Ovary (tissue), 9 donors: Measurements from ENCODE around the gene TEFM. TPM values are rescaled to one million over a fixed set of nuclear protein-coding genes. Genes with fewer than 3 reads are reported as not detected.

Source experiments
- DNase-seq, 5 donors: peaks; one replicate each; pipeline ENCODE4 v3.0.0-alpha.2; 2019 to 2020
- H3K27ac ChIP-seq, 2 donors: fragments of 200-600 bp; one replicate each; pipeline versions ENCODE4 v1.5.1 to v1.8.0; 2019 to 2022
- H3K27me3 ChIP-seq: fragments of 200-600 bp; one replicate; pipeline ENCODE4 v1.8.0; 2022
- H3K36me3 ChIP-seq: fragments of 200-600 bp; sonication (generic); one replicate; pipeline ENCODE4 v1.5.1; 2019
- H3K4me1 ChIP-seq: one replicate; pipeline ENCODE4 v1.8.1; 2013; ENCODE audit warnings: mild to moderate bottlenecking, moderate library complexity; ENCODE audit not compliant: insufficient read depth
- H3K4me3 ChIP-seq: fragments of 200-600 bp; sonication (generic); one replicate; pipeline ENCODE4 v1.5.1; 2017
- H3K9me3 ChIP-seq, 2 donors: fragments of 200-600 bp in 1 of 2; sonication (generic) in 1 of 2; one replicate each; pipeline versions ENCODE4 v1.5.1 to v1.8.1; 2013 to 2019; ENCODE audit warnings: mild to moderate bottlenecking in 1 of 2, moderate library complexity in 1 of 2
- CTCF ChIP-seq, 3 donors: fragments of 450-650 bp in 2 of 3; fragments of 200-600 bp in 1 of 3; IDR thresholded peaks; one replicate each; pipeline versions ENCODE4 v1.5.1 to v1.8.0; 2016 to 2022; ENCODE audit warnings: antibody characterized with exemption in 3 of 3, mild to moderate bottlenecking in 1 of 3
- EP300 ChIP-seq: sonication (generic); formaldehyde crosslinking; IDR thresholded peaks from one replicate; pipeline ENCODE4 v1.6.1; 2017; ENCODE audit warnings: antibody characterized with exemption
- POLR2A ChIP-seq: fragments of 450-650 bp; IDR thresholded peaks from one replicate; pipeline ENCODE4 v1.6.1; 2017; ENCODE audit warnings: antibody characterized with exemption, mild to moderate bottlenecking, moderate library complexity
- WGBS, 3 donors: extraction: QIAGEN DNeasy Blood & Tissue Kit in 1 of 3; methylation state at CpG; one replicate each; pipeline versions ENCODE4 v1.1.5 to v1.1.7; 2013 to 2017; 5-methylcytosine and 5-hydroxymethylcytosine counted together
- intact Hi-C, 4 donors: fragments of 100-400 bp; cut with DNase I; formaldehyde crosslinking; loops; one replicate each; pipeline versions ENCODE4 v1.11.0 to v1.15.1; 2022 to 2023
- polyA plus RNA-seq, 2 donors: library from polyadenylated mRNA; stranded (reverse); fragments of 200-250 nt in 1 of 2; fragments of 350-450 nt in 1 of 2; fragmentation: Illumina TruSeq in 1 of 2; extraction: RNeasy Lipid Tissue Mini Kit (QIAGEN cat#74804) in 1 of 2; gene quantifications; one replicate each; pipeline ENCODE4 v1.2.3, GENCODE V29; 2013 to 2014
- total RNA-seq, 7 donors: library from RNA; depleted of rRNA in 2 of 7; stranded (reverse); fragments of >200 nt in 2 of 7; fragmentation: NEBNext Ultra II Directional in 3 of 7; extraction: Animal tissue kit (Norgen Biotek cat#: 25700) in 3 of 7; gene quantifications; one replicate each; pipeline versions ENCODE4 v1.1.0 to v1.2.4, GENCODE V29; 2016 to 2023
- donor health status: DM: no; HTN: no; CAD: no; lungs with moderate emphysema.
- donor health status: DM: no; HTN: no; CAD: no.
- donor health status: Bipolar disorder and iron deficiency.
- donor health status: DM: yes; HTN: yes; CAD: no.
- donor health status: DM: no; HTN: no; CAD: no.
- donor health status: DM: yes; HTN: yes; CAD: no.

TEFM gene
- total and polyA plus RNA-seq, 9 donors: 9.4 to 18.3 (median 13.3) TPM

DNA sequence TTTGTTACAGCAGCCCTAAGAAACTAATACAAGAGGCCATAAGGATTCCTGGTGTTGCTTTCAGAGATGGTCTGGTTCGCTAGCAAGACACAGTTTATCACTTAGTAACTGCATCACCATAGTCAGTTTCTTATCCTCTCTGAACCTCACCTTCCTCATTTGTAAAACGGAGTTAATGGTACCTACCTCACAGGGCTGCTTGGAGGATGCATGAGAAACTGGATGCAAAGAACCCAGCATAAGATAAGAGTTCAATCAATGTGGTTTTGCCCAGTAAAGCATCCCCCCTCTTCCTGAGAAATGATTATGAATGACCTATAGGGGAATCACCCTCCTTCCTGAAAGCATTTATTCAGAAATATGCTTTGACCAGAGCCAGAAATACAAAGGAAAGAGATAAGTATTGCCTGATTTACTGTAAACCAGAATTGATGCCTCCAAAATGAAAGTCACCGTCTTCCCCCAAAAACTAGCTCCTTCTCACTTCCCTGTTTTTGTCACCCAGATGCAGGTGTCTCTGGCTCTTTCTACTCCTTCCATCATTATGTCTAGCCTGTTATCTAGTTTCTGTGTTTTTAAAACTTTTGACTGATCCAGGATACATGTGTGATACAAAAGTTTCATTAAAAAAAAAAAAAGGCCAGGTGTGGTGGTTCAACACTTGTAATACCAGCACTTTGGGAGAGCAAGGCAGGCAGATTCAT, 2.8 kb upstream of the TEFM start:
- Histone ChIP-seq H3K27ac (no peak overlapping the region), H3K9me3 (no peaks in the 10 kb centered on the region), H3K36me3 (no peaks in the 10 kb centered on the region), H3K4me3 (no peak overlapping the region), H3K4me1 (peaks cover 8% of the 10 kb centered on the region), H3K27me3 (no peaks in the 10 kb centered on the region)
- no peak for DNase-seq
- 79 to 87% (median 83%) methylated on average over 3 of the region's 3 CpGs for WGBS, 3 donors
- TF ChIP-seq POLR2A (no peak), EP300 (no peak)
- intact Hi-C loops: loop anchor here in 1 of 4 donors (10.0 kb wide), 1 partner anchor 306 kb away; no protein-coding TSS in a partner anchor

- Histone ChIP-seq H3K36me3 (no peaks in the 10 kb centered on the region), H3K27me3 (no peaks in the 10 kb centered on the region), H3K4me1 (peaks cover 8% of the 10 kb centered on the region), H3K27ac (no peak overlapping the region), H3K4me3 (peak overlapping the region; percentile 66), H3K9me3 (no peaks in the 10 kb centered on the region)
- TF ChIP-seq EP300 (no peak), POLR2A (no peak), CTCF (IDR thresholded peaks at IDR 0.05) (no peak)
- no peak for DNase-seq
- 0 to 1% (median 1%) methylated on average over 11 of the region's 11 CpGs for WGBS, 3 donors
- intact Hi-C loops: loop anchor here in 1 of 4 donors (10.0 kb wide), 1 partner anchor 309 kb away; no protein-coding TSS in a partner anchor
These were observed 317 bp downstream of the TEFM start for GRCh38 chr17:30905742-30906100.

GRCh38 chr17:30897311-30897710, 8.7 kb downstream of the TEFM start:
- H3K27me3 ChIP-seq: no peaks in the 10 kb centered on the region
- no peak overlapping the region for H3K4me3 ChIP-seq
- 83 to 90% (median 85%) methylated on average over 5 of the region's 5 CpGs for WGBS, 3 donors
- no peak overlapping the region for H3K27ac ChIP-seq
- intact Hi-C loops: no loop called here
- H3K4me1 ChIP-seq: no peaks in the 10 kb centered on the region
- no peaks in the 10 kb centered on the region for H3K36me3 ChIP-seq
- no peaks in the 10 kb centered on the region for H3K9me3 ChIP-seq
- TF ChIP-seq POLR2A (no peak), CTCF (IDR thresholded peaks at IDR 0.05) (no peak), EP300 (no peak)
- DNase-seq: no peak

DNA sequence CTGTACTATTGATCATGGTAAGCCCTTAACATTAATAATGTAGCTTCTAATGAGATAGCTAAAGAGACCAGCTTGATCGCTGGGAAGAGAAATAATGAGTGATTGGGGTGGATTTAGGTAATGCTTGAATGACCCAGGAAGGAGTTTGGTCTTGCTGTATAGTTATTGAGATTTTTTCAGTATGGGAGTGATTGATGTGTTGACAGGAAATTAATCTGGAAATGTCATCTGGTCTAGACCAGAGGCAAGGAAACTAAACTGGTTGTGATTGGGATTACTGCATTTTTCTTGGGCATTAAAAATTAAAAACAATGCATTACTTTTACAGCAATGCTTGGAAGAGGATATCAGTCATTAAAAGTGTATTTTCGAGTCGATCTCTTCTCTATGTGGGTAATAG, 11.8 kb downstream of the TEFM start:
- no peaks in the 10 kb centered on the region for H3K9me3 ChIP-seq
- DNase-seq: no peak
- H3K27ac ChIP-seq: no peak overlapping the region
- TF ChIP-seq EP300 (no peak), POLR2A (no peak), CTCF (IDR thresholded peaks at IDR 0.05) (no peak)
- no peaks in the 10 kb centered on the region for H3K27me3 ChIP-seq
- no peaks in the 10 kb centered on the region for H3K4me1 ChIP-seq
- H3K4me3 ChIP-seq: no peak overlapping the region
- intact Hi-C loops: no loop called here
- 91 to 94% (median 91%) methylated on average over 3 of the region's 3 CpGs for WGBS, 3 donors
- no peaks in the 10 kb centered on the region for H3K36me3 ChIP-seq

DNA sequence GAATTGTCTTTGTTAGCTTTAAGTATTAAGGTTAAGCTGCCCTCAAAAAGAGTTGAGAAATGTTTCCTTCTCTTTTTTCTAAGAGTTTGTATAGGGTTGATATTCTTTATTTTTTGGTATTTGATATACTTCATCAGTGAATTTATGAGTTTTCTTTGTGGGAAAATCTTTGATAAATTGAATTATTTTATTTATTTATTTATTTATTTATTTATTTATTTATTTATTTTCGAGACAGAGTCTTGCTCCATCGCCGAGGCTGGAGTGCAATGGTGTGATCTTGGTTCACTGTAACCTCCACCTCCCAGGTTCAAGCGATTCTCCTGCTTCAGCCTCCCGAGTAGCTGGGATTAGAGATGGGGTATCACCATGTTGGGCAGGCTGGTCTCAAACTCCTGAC, 19.9 kb downstream of the TEFM start:
- intact Hi-C loops: no loop called here

More for the DNA sequence above, 19.9 kb downstream of the TEFM start:
- no peak for DNase-seq
- no peak for TF ChIP-seq EP300
- TF ChIP-seq CTCF (IDR thresholded peaks at IDR 0.05): no peak
- no peaks in the 10 kb centered on the region for H3K36me3 ChIP-seq
- no peak overlapping the region for H3K4me3 ChIP-seq
- no peaks in the 10 kb centered on the region for H3K4me1 ChIP-seq
- H3K27ac ChIP-seq: no peak overlapping the region
- WGBS, 3 donors: 96 to 98% (median 97%) methylated on average over 5 of the region's 5 CpGs
- no peaks in the 10 kb centered on the region for H3K9me3 ChIP-seq
- H3K27me3 ChIP-seq: no peaks in the 10 kb centered on the region
